H9 (cell line): ENCODE results near the gene CYP24A1. TPM values are rescaled to one million over a fixed set of nuclear protein-coding genes. Genes with fewer than 3 reads are reported as not detected.

ENCODE experiments used
- DNase-seq: peaks from one replicate; pipeline ENCODE4 v3.0.0-alpha.2; 2017
- H2AFZ ChIP-seq: one replicate; pipeline ENCODE4 v1.6.1; 2013; ENCODE audit warnings: mild to moderate bottlenecking, low read length, control low read depth, moderate library complexity
- H2AK5ac ChIP-seq: 2 replicates; pipeline ENCODE4 v1.6.1; 2013; ENCODE audit warnings: low read length, control low read depth, mixed read lengths; ENCODE audit not compliant: insufficient read length
- H2BK120ac ChIP-seq: one replicate; pipeline ENCODE4 v1.6.1; 2013; ENCODE audit warnings: low read depth, mild to moderate bottlenecking, low read length, control low read depth, inconsistent platforms; ENCODE audit not compliant: poor library complexity, severe bottlenecking
- H2BK12ac ChIP-seq: 2 replicates; pipeline ENCODE4 v1.6.1; 2013; ENCODE audit warnings: low read length, control low read depth, mixed read lengths, low read depth; ENCODE audit not compliant: insufficient read length
- H2BK15ac ChIP-seq: 2 replicates; pipeline ENCODE4 v1.6.1; 2013; ENCODE audit warnings: low read depth, low read length, control low read depth
- H2BK20ac ChIP-seq: one replicate; pipeline ENCODE4 v1.6.1; 2013; ENCODE audit warnings: low read depth, mild to moderate bottlenecking, low read length, control low read depth, inconsistent platforms; ENCODE audit not compliant: poor library complexity, severe bottlenecking
- H2BK5ac ChIP-seq: 2 replicates; pipeline ENCODE4 v1.6.1; 2013; ENCODE audit warnings: low read length, control low read depth, mixed read lengths; ENCODE audit not compliant: insufficient read length
- H3K14ac ChIP-seq: 2 replicates; pipeline ENCODE4 v1.6.1; 2013; ENCODE audit warnings: low read length, control low read depth; ENCODE audit not compliant: insufficient read depth
- H3K18ac ChIP-seq: 2 replicates; pipeline ENCODE4 v1.6.1; 2013; ENCODE audit warnings: low read depth, mild to moderate bottlenecking, mixed read lengths, low read length, control low read depth; ENCODE audit not compliant: insufficient read length
- H3K23ac ChIP-seq: 2 replicates; pipeline ENCODE4 v1.6.1; 2013; ENCODE audit warnings: low read length, control low read depth, mixed read lengths, low read depth; ENCODE audit not compliant: insufficient read length
- H3K23me2 ChIP-seq: 2 replicates; pipeline ENCODE4 v1.6.1; 2013; ENCODE audit warnings: low read depth, mild to moderate bottlenecking, mixed read lengths, low read length, control low read depth; ENCODE audit not compliant: insufficient read length, poor library complexity, severe bottlenecking
- H3K27ac ChIP-seq: 2 replicates; pipeline ENCODE4 v1.5.1; 2013; ENCODE audit warnings: low read length, control low read depth, mixed read lengths, low read depth; ENCODE audit not compliant: insufficient read length
- H3K27me3 ChIP-seq: 2 replicates; pipeline ENCODE4 v1.6.1; 2013; ENCODE audit warnings: low read length, control low read depth, inconsistent platforms; ENCODE audit not compliant: insufficient read depth
- H3K4ac ChIP-seq: 2 replicates; pipeline ENCODE4 v1.6.1; 2013; ENCODE audit warnings: low read depth, mild to moderate bottlenecking, control low read depth, inconsistent platforms, low read length, moderate library complexity
- H3K4me1 ChIP-seq: 2 replicates; pipeline ENCODE4 v1.6.1; 2013; ENCODE audit warnings: low read length, control low read depth, inconsistent platforms; ENCODE audit not compliant: insufficient read depth
- H3K4me2 ChIP-seq: 2 replicates; pipeline ENCODE4 v1.6.1; 2013; ENCODE audit warnings: low read length, control low read depth, mixed read lengths; ENCODE audit not compliant: insufficient read length, insufficient read depth
- H3K56ac ChIP-seq: 2 replicates; pipeline ENCODE4 v1.6.1; 2013; ENCODE audit warnings: low read depth, mild to moderate bottlenecking, mixed read lengths, low read length, control low read depth; ENCODE audit not compliant: insufficient read length
- H3K79me1 ChIP-seq: 2 replicates; pipeline ENCODE4 v1.6.1; 2013; ENCODE audit warnings: low read depth, mild to moderate bottlenecking, moderate library complexity, low read length, control low read depth, inconsistent platforms; ENCODE audit not compliant: insufficient read depth, poor library complexity, severe bottlenecking
- H3K79me2 ChIP-seq: 2 replicates; pipeline ENCODE4 v1.6.1; 2013; ENCODE audit warnings: low read length, control low read depth, inconsistent platforms; ENCODE audit not compliant: insufficient read depth
- H3K9ac ChIP-seq: 2 replicates; pipeline ENCODE4 v1.6.1; 2013; ENCODE audit warnings: low read length, control low read depth, mixed read lengths; ENCODE audit not compliant: insufficient read length; ENCODE audit errors: extremely low read depth
- H3K9me3 ChIP-seq: one replicate; pipeline ENCODE4 v1.6.1; 2013; ENCODE audit warnings: low read depth, low read length, inconsistent platforms; ENCODE audit not compliant: control insufficient read depth
- H3T11ph ChIP-seq: one replicate; pipeline ENCODE4 v1.6.1; 2013; ENCODE audit warnings: mild to moderate bottlenecking, low read length, control low read depth, inconsistent platforms
- H4K20me1 ChIP-seq: one replicate; pipeline ENCODE4 v1.6.1; 2013; ENCODE audit not compliant: control insufficient read depth, insufficient read length, insufficient read depth
- H4K5ac ChIP-seq: 2 replicates; pipeline ENCODE4 v1.6.1; 2013; ENCODE audit warnings: low read depth, mild to moderate bottlenecking, mixed read lengths, low read length, control low read depth; ENCODE audit not compliant: insufficient read length
- H4K8ac ChIP-seq: replicated peaks from 2 replicates; pipeline ENCODE4 v1.6.1; 2013; ENCODE audit warnings: low read length, control low read depth, mixed read lengths, low read depth; ENCODE audit not compliant: insufficient read length
- H4K91ac ChIP-seq: 2 replicates; pipeline ENCODE4 v1.6.1; 2013; ENCODE audit warnings: low read depth, mild to moderate bottlenecking, moderate library complexity, mixed read lengths, low read length, control low read depth; ENCODE audit not compliant: insufficient read length
- H3K27ac Mint-ChIP-seq, 3 experiments: 2 replicates in 2 of 3; 3 replicates in 1 of 3; pipeline ENCODE4 v1.8.0; 2020 to 2021; ENCODE audit warnings: mixed read lengths in 3 of 3, mild to moderate bottlenecking in 1 of 3, moderate library complexity in 1 of 3
- H3K27me3 Mint-ChIP-seq: 2 replicates; pipeline ENCODE4 v1.8.0; 2021; ENCODE audit warnings: low read depth, mild to moderate bottlenecking, moderate library complexity, mixed read lengths
- H3K36me3 Mint-ChIP-seq, 3 experiments: 2 replicates in 2 of 3; 3 replicates in 1 of 3; pipeline ENCODE4 v1.8.0; 2020 to 2021; ENCODE audit warnings: low read depth in 3 of 3, mixed read lengths in 3 of 3; ENCODE audit not compliant: insufficient read depth in 1 of 3
- H3K4me1 Mint-ChIP-seq, 2 experiments: 2 replicates each; pipeline ENCODE4 v1.8.0; 2020; ENCODE audit warnings: mixed read lengths in 2 of 2
- H3K4me3 Mint-ChIP-seq, 2 experiments: 2 replicates in 1 of 2; 3 replicates in 1 of 2; pipeline ENCODE4 v1.8.0; 2020 to 2021; ENCODE audit warnings: mild to moderate bottlenecking in 2 of 2, mixed read lengths in 2 of 2, moderate library complexity in 1 of 2
- H3K9me3 Mint-ChIP-seq, 2 experiments: 2 replicates in 1 of 2; 3 replicates in 1 of 2; pipeline ENCODE4 v1.8.0; 2020; ENCODE audit warnings: mild to moderate bottlenecking in 2 of 2, mixed read lengths in 2 of 2, moderate library complexity in 1 of 2
- CTCF ChIP-seq: fragments of 200-600 bp; sonication (generic); conservative IDR thresholded peaks from 3 replicates; pipeline ENCODE4 v1.8.0; 2021; ENCODE audit warnings: antibody characterized with exemption, mild to moderate bottlenecking
- WGBS: extraction: QIAGEN DNeasy Blood & Tissue Kit; methylation state at CpG from one replicate; pipeline ENCODE4 v1.1.7; 2013; ENCODE audit warnings: missing lambda C conversion rate, low lambda C conversion rate, mixed read lengths; ENCODE audit not compliant: insufficient read length; ENCODE audit errors: extremely low coverage; 5-methylcytosine and 5-hydroxymethylcytosine counted together
- total RNA-seq: library from RNA; stranded (reverse); gene quantifications from 2 replicates; pipeline ENCODE4 v1.2.1, GENCODE V29; 2021

Gene CYP24A1
- total RNA-seq, 1 experiment from 2014 or later = not detected

GRCh38 chr20:54170026-54170471 is 3.7 kb downstream of the CYP24A1 start:
- Mint-ChIP-seq H3K9me3 (peaks cover 0 to 2% of the 10 kb centered on the region in 2 experiments; a peak in 1 of 5 replicates), H3K27ac (no peak overlapping the region), H3K36me3 (no peaks in the 10 kb centered on the region), H3K27me3 (peaks cover 77% of the 10 kb centered on the region), H3K4me3 (no peak overlapping the region), H3K4me1 (peaks cover 17 to 26% of the 10 kb centered on the region in 2 experiments)
- H3K4me2 ChIP-seq = no peak overlapping the region
- H3K79me1 ChIP-seq = no peaks in the 10 kb centered on the region
- no peak for DNase-seq
- no peak overlapping the region for H3K23ac ChIP-seq
- H4K91ac ChIP-seq = no peak overlapping the region
- H3K27ac ChIP-seq = no peak overlapping the region
- H2BK5ac ChIP-seq = no peak overlapping the region
- no peaks in the 10 kb centered on the region for H3K9me3 ChIP-seq
- no peak overlapping the region for H2BK12ac ChIP-seq
- no peak overlapping the region for H2AFZ ChIP-seq
- H4K8ac ChIP-seq = no peak overlapping the region
- peaks cover 36% of the 10 kb centered on the region for H3K27me3 ChIP-seq
- no peaks in the 10 kb centered on the region for H4K20me1 ChIP-seq
- H2AK5ac ChIP-seq = no peak overlapping the region
- no CpG with 5 or more reads among the region's 4 CpGs for WGBS
- no peaks in the 10 kb centered on the region for H3K79me2 ChIP-seq
- H3K4ac ChIP-seq = no peak overlapping the region
- H3K18ac ChIP-seq = no peak overlapping the region
- no peak overlapping the region for H3K14ac ChIP-seq
- TF ChIP-seq CTCF = no peak
- H2BK15ac ChIP-seq = no peak overlapping the region
- H3T11ph ChIP-seq = no peak overlapping the region
- H2BK120ac ChIP-seq = no peak overlapping the region
- no peak overlapping the region for H2BK20ac ChIP-seq
- no peak overlapping the region for H3K56ac ChIP-seq
- peaks cover 23% of the 10 kb centered on the region for H3K23me2 ChIP-seq
- H4K5ac ChIP-seq = no peak overlapping the region
- H3K9ac ChIP-seq = no peak overlapping the region
- H3K4me1 ChIP-seq = no peaks in the 10 kb centered on the region
